OCI-LY1 (cell line): ENCODE data around the gene PAX3.

Source experiments
- H2AFZ ChIP-seq: fragments of 200-600 bp; sonication (generic), shearing (Covaris generic); 2 replicates; pipeline ENCODE4 v1.6.0; 2014; ENCODE audit warnings: antibody characterized with exemption, mild to moderate bottlenecking, low read length
- H3F3A ChIP-seq: fragments of 200-600 bp; sonication (generic), shearing (Covaris generic); 2 replicates; pipeline ENCODE4 v1.6.0; 2014; ENCODE audit warnings: mild to moderate bottlenecking, antibody characterized with exemption, low read length, moderate library complexity; ENCODE audit not compliant: insufficient read depth
- H3K27ac ChIP-seq: fragments of 200-600 bp; sonication (generic); 2 replicates; pipeline ENCODE4 v1.5.1; 2014; ENCODE audit warnings: low read length, mixed run types, mild to moderate bottlenecking, low read depth; ENCODE audit not compliant: poor library complexity, severe bottlenecking
- H3K27me3 ChIP-seq: fragments of 200-600 bp; sonication (generic); 2 replicates; pipeline ENCODE4 v1.6.0; 2014; ENCODE audit warnings: antibody characterized with exemption, mild to moderate bottlenecking, low read length, moderate library complexity; ENCODE audit not compliant: insufficient read depth
- H3K36me3 ChIP-seq: fragments of 200-600 bp; sonication (generic); 2 replicates; pipeline ENCODE4 v1.6.1; 2014; ENCODE audit warnings: mild to moderate bottlenecking, antibody characterized with exemption, low read length, moderate library complexity, mixed read lengths; ENCODE audit not compliant: insufficient read depth
- H3K4me1 ChIP-seq: fragments of 200-600 bp; sonication (generic); 2 replicates; pipeline ENCODE4 v1.5.1; 2014; ENCODE audit warnings: mild to moderate bottlenecking, low read length, moderate library complexity; ENCODE audit not compliant: insufficient read depth, severe bottlenecking
- H3K4me2 ChIP-seq: fragments of 200-600 bp; sonication (generic), shearing (Covaris generic); 2 replicates; pipeline ENCODE4 v1.6.1; 2014; ENCODE audit warnings: low read length
- H3K4me3 ChIP-seq: fragments of 200-600 bp; sonication (generic); 2 replicates; pipeline ENCODE4 v1.5.1; 2014; ENCODE audit warnings: low read length, low read depth, mild to moderate bottlenecking, mixed read lengths; ENCODE audit not compliant: poor library complexity, severe bottlenecking
- H3K79me2 ChIP-seq: fragments of 200-600 bp; shearing (Covaris generic); 2 replicates; pipeline ENCODE4 v1.6.1; 2016; ENCODE audit warnings: mixed run types, low read length, mixed read lengths; ENCODE audit not compliant: insufficient read depth
- H3K9ac ChIP-seq: fragments of 200-600 bp; sonication (generic), shearing (Covaris generic); 2 replicates; pipeline ENCODE4 v1.6.1; 2014; ENCODE audit warnings: mild to moderate bottlenecking, low read length, mixed read lengths
- H3K9me2 ChIP-seq: fragments of 200-600 bp; sonication (generic), shearing (Covaris generic); 2 replicates; pipeline ENCODE4 v1.6.1; 2014; ENCODE audit warnings: low read depth, mild to moderate bottlenecking, low read length, mixed read lengths
- H3K9me3 ChIP-seq: fragments of 200-600 bp; shearing (Covaris generic); 2 replicates; pipeline ENCODE4 v1.6.1; 2014; ENCODE audit warnings: low read length, mixed read lengths
- H4K20me1 ChIP-seq: fragments of 200-600 bp; sonication (generic), shearing (Covaris generic); 2 replicates; pipeline ENCODE4 v1.6.0; 2016; ENCODE audit warnings: mild to moderate bottlenecking, low read length; ENCODE audit not compliant: insufficient read depth
- CTCF ChIP-seq: fragments of 200-600 bp; sonication (generic), shearing (Covaris generic); IDR thresholded peaks from 2 replicates; pipeline ENCODE4 v1.5.1; 2017; ENCODE audit warnings: mild to moderate bottlenecking, antibody characterized with exemption, low read length, moderate library complexity, mixed read lengths
- EZH2 ChIP-seq: fragments of 200-600 bp; sonication (generic), shearing (Covaris generic); IDR thresholded peaks from 2 replicates; pipeline ENCODE4 v1.8.0; 2017; ENCODE audit warnings: borderline replicate concordance, mixed run types, mild to moderate bottlenecking, antibody characterized with exemption, low read length, moderate library complexity, mixed read lengths

Gene PAX3

GRCh38 chr2:222255090-222255489, 43.7 kb downstream of the PAX3 start:
- 0 out of 2 replicates have a peak, but pooled peaks cover 5% of the 10 kb centered on the region for H3K27me3 ChIP-seq
- no peaks in the 10 kb centered on the region for H3K4me1 ChIP-seq
- H3F3A ChIP-seq = no peaks in the 10 kb centered on the region
- no peaks in the 10 kb centered on the region for H3K9me2 ChIP-seq
- H3K4me3 ChIP-seq = no peak overlapping the region
- TF ChIP-seq CTCF (no peak), EZH2 (no peak)
- H3K27ac ChIP-seq = no peak overlapping the region
- H3K36me3 ChIP-seq = no peaks in the 10 kb centered on the region
- H3K4me2 ChIP-seq = no peak overlapping the region
- H3K9ac ChIP-seq = no peak overlapping the region
- no peaks in the 10 kb centered on the region for H3K79me2 ChIP-seq
- no peaks in the 10 kb centered on the region for H3K9me3 ChIP-seq
- H4K20me1 ChIP-seq = no peaks in the 10 kb centered on the region
- H2AFZ ChIP-seq = no peak overlapping the region

DNA sequence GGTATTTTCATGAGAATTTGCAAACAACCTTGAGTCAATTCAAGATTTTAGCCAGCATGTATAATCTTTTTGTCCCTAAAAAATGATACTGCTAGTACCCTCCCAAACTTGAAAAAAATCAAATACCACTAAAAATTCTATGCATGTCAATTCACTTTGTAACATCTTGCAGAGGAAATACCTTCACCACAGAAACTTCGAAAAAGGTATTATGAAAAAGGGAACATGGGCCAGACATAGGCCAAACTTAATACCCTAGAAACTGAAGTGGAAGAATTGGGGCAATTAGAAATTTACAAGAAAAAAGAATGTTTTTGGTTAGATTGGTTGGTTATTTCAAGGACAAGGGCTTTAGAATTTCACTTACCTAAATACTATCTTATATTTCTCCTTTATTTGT, 48.5 kb downstream of the PAX3 start:
- Histone ChIP-seq H3K27me3 (no peaks in the 10 kb centered on the region), H3K4me3 (no peak overlapping the region), H3K9me2 (no peaks in the 10 kb centered on the region), H4K20me1 (no peaks in the 10 kb centered on the region), H3K36me3 (no peaks in the 10 kb centered on the region), H3K4me2 (no peak overlapping the region), H3K4me1 (no peaks in the 10 kb centered on the region), H3K9me3 (no peaks in the 10 kb centered on the region), H3K9ac (no peak overlapping the region), H2AFZ (no peak overlapping the region), H3F3A (no peaks in the 10 kb centered on the region), H3K79me2 (no peaks in the 10 kb centered on the region), H3K27ac (no peak overlapping the region)
- TF ChIP-seq EZH2 (no peak), CTCF (no peak)

DNA sequence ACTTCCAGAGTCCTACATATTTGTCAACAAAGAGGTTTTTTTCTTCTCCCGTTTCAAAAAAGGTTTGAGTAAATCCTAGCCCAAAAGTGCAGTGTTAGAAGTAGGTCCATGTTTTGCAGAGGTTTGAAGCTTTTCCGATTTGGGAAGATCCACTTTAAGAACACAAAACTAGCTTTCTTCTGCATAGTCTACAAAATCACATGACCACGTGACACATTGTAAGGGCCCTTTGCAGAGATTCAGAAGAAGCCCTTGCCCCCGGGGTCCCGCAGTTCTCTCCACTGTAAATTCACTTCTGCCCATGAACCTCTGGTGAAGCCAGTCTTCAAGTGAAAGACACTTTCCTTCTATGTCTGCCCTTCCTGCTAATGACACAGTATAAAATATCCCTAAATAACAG, 49.4 kb downstream of the PAX3 start:
- Histone ChIP-seq H3K9me3 (no peaks in the 10 kb centered on the region), H3K27me3 (no peaks in the 10 kb centered on the region), H3K4me1 (no peaks in the 10 kb centered on the region), H2AFZ (no peak overlapping the region), H3K4me3 (no peak overlapping the region), H4K20me1 (no peaks in the 10 kb centered on the region), H3F3A (no peaks in the 10 kb centered on the region), H3K4me2 (no peak overlapping the region), H3K79me2 (no peaks in the 10 kb centered on the region), H3K9me2 (no peaks in the 10 kb centered on the region), H3K36me3 (no peaks in the 10 kb centered on the region), H3K27ac (no peak overlapping the region), H3K9ac (no peak overlapping the region)
- no peak for TF ChIP-seq CTCF
- TF ChIP-seq EZH2 = no peak
